ENCODE measurements around the gene MYCN. TPM values are rescaled to one million over a fixed set of nuclear protein-coding genes. Genes with fewer than 3 reads are reported as not detected.

Gene MYCN
- total RNA-seq: under 1 TPM; 0.14 to 0.20 TPM

GRCh38 chr2:15939854-15940660, at the start of gene MYCN:
Gene MYCN, plus strand, starts transcription at chr2:15940550. Its CDS starts 1,515 bp downstream, at chr2:15942065.

